GM18909 (cell line): Measurements from ENCODE around the gene IGLL1.

Experiments used
- ATAC-seq: cut with Tn5 transposase; IDR thresholded peaks from one replicate; pipeline ENCODE4 v1.9.1; 2021; ENCODE audit warnings: mild to moderate bottlenecking; ENCODE audit not compliant: unreplicated experiment, poor library complexity

Gene IGLL1

DNA sequence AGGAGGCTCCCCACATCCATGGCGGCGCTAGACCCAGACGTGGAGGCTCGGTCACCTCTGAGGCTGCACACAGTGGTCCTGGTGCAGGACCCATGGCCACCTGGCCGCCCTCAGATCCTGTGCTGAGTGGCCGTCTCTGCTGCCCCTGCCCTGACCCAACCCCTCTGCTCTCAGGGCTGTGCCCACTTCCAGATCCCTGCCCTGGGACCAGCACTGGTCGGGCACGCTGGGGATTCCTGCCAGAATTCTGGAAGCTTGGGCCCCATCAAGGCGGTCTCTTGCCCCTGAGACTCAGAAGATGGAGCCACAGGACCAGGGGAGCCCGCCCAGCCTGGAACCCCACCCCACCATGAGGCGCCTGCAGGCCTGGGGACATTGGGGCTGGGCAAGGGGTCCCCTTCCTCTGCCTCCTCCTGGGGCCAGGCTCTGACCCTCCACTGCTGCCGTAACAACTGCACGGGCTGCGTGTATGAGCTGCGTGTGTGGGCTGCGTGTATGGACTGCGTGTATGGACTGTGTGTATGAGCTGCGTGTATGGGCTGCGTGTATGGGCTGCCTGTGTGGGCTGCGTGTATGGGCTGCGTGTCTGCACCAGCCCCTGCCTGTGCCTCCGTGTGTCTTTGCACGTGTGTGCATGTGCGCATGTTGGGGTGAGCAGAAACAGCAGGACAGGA, 48.7 kb downstream of the IGLL1 start:
- no peak for ATAC-seq

- ATAC-seq: no peak
Measured at GRCh38 chr22:23530766-23531282, 49.3 kb downstream of the IGLL1 start.

DNA sequence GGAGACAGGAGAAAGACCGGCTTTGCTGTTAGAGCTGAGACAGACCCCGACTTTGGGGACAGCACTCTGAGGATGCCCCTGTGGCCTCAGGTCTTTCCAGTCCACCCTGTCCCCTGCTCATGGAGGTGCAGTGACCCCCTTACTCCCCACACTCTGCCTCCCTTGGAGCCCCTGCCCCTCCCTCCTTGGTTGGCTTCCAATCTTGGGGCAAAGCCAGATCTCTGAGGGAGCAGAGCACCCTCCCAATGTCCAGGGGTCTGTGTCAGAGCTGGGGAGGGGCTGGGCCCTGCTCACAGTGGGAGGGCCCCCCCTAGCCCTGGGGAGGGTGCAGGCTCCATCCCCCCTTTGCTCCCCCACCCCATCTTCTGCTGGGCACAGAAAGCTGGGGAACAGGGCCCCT, 50.0 kb downstream of the IGLL1 start:
- ATAC-seq: no peak

DNA sequence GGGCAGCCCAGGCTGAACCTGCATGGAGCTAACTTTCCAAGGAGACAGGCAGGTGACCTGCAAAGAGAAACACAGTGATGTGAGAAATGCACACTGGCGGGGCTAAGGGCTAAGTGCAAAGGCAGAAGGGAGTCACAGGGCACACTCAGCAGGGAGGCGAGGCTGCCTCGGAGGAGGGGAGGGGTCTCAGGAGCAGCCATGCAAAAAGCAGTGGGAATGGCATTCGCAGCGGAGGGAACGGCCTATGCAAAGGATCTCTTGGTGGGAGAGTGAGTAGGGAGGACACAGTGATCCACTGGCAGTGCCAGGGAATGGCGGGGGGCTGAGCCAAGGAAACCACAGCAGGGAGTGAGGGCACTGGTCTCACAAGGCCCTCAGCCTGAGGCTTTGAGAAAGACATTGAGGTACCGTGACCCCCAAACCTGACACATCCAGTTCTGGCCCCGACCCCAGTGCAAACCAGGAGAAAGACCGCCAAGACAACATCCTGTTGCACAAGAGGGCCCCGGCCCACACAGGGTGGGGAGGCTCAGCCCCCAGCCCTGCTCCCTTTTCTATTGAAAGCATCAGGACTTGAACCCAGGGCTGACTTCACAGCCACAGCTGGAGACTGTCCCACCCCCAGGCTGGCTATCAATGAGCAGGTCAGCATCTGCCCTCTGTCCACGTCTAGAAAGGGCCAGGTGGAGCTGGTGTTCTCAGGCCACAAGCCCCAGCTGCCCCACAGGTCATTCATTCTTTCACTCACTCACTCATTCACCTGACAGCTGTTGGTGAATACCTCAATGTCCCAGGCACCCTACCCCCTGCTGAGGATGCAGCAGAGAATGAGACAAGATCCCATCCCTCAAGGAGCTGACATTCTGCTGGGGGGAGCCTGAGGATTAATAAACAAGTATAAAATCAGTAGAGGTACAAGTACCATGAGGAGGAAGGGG, 50.7 kb downstream of the IGLL1 start:
- ATAC-seq: no peak

GRCh38 chr22:23527971-23528740, 51.9 kb downstream of the IGLL1 start:
- ATAC-seq: no peak

GRCh38 chr22:23526596-23527316, 53.3 kb downstream of the IGLL1 start:
- no peak for ATAC-seq

DNA sequence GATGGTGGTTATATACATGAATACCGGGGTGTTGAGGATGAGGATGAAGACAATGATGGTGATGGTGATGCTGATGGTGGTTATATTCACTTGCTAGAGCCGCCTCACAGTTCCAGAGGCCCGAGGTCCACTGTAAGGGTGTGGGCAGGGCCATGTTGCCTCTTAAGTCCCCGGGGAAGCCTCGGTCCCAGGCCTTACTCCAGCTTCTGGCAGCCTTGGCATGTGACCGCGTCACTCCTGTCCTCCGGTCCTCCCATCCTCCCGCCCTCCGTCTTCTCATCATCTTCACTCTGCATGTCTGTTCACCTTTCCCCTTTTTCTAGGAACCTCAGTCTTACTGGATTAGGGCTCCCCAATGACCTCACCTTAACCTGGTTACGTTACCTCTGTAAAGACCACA, 54.6 kb downstream of the IGLL1 start:
- no peak for ATAC-seq

GRCh38 chr22:23524226-23524625, 55.9 kb downstream of the IGLL1 start:
- ATAC-seq: no peak

DNA sequence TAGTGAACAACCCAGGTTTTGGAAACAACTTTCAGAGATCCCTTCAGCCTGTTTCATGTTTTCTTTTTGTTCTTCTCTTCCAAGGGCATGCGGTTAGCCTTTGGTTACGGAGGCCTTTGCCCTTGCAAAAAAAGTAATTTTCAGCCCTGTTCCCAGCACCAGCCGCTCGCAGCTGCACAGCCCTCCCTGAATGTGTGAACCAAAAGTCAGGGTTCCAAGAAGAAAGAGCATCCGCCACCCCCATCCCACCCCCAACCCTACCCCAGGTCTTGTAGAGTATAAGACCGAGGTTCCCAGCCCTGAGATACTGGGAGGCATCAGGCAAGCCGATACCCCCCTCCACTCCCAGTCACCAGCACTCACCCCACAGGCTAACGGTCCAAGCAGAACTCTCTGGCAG, 56.4 kb downstream of the IGLL1 start:
- ATAC-seq: no peak
